Esophagus muscularis mucosa (tissue), 4 donors: ENCODE results near the gene GATAD2B.
A peak's percentile ranks its signal among the peaks of the same experiment; 100 is the strongest.

Experiments used
- CTCF ChIP-seq, 3 experiments: fragments of 200-600 bp in 2 of 3; fragments of 450-650 bp in 1 of 3; sonication (generic) in 2 of 3; IDR thresholded peaks; one replicate each; pipeline ENCODE4 v1.5.1; 2017 to 2019; ENCODE audit warnings: antibody characterized with exemption in 3 of 3, mild to moderate bottlenecking in 2 of 3, moderate library complexity in 1 of 3
- EP300 ChIP-seq: sonication (generic); formaldehyde crosslinking; IDR thresholded peaks from one replicate; pipeline ENCODE4 v1.6.1; 2017; ENCODE audit warnings: antibody characterized with exemption
- POLR2A ChIP-seq: fragments of 450-650 bp; IDR thresholded peaks from one replicate; pipeline ENCODE4 v1.6.1; 2017; ENCODE audit warnings: antibody characterized with exemption, moderate library complexity, mild to moderate bottlenecking, low read depth
- POLR2AphosphoS5 ChIP-seq, 2 donors: sonication (generic); formaldehyde crosslinking; IDR thresholded peaks; one replicate each; pipeline ENCODE4 v1.6.1; 2017; ENCODE audit warnings: antibody characterized with exemption in 2 of 2

- TF ChIP-seq CTCF (IDR thresholded peaks at IDR 0.05) (no peak), POLR2AphosphoS5 (IDR thresholded peaks at IDR 0.05) (no peak), EP300 (no peak), POLR2A (peak; percentile 19)
Measured at GRCh38 chr1:153963850-153964331, 41.1 kb upstream of the GATAD2B start.
